CD8-positive, alpha-beta memory T cell (primary cell): Measurements from ENCODE around the gene TEX54. TPM values are rescaled to one million over a fixed set of nuclear protein-coding genes. Genes with fewer than 3 reads are reported as not detected.

Source experiments
- CTCF ChIA-PET: fragments of 350-600 bp; sonication (Branson Sonifier 250); formaldehyde crosslinking; loops from one replicate; lab custom pipeline; 2021; ENCODE audit warnings: antibody characterized with exemption; lab: Charles Lee
- POLR2A ChIA-PET: fragments of 350-600 bp; sonication (Branson Sonifier 250); formaldehyde crosslinking; loops from one replicate; lab custom pipeline; 2021; ENCODE audit warnings: antibody characterized with exemption; lab: Charles Lee
- DNase-seq, 5 donors: peaks; one replicate each; pipeline versions ENCODE4 v3.0.0 to v3.0.0-alpha.2; 2020 to 2022; ENCODE audit warnings: mixed read lengths in 1 of 5
- H3K27ac ChIP-seq: one replicate; pipeline ENCODE4 v1.7.0; 2013; ENCODE audit warnings: low read depth, mild to moderate bottlenecking, low read length, moderate library complexity
- H3K27me3 ChIP-seq: 2 replicates; pipeline ENCODE4 v1.7.0; 2013; ENCODE audit warnings: low read length, mild to moderate bottlenecking; ENCODE audit not compliant: insufficient read depth, poor library complexity, severe bottlenecking
- H3K36me3 ChIP-seq: 2 replicates; pipeline ENCODE4 v1.7.0; 2013; ENCODE audit warnings: mild to moderate bottlenecking, low read length, moderate library complexity; ENCODE audit not compliant: insufficient read depth
- H3K4me1 ChIP-seq: 2 replicates; pipeline ENCODE4 v1.7.0; 2013; ENCODE audit warnings: mild to moderate bottlenecking, low read length, moderate library complexity; ENCODE audit not compliant: insufficient read depth
- H3K4me3 ChIP-seq: 2 replicates; pipeline ENCODE4 v1.7.0; 2013; ENCODE audit warnings: mild to moderate bottlenecking, low read length
- H3K9me3 ChIP-seq: 2 replicates; pipeline ENCODE4 v1.7.0; 2013; ENCODE audit warnings: mild to moderate bottlenecking, low read length
- H3K27ac Mint-ChIP-seq, 8 donors: one replicate each; pipeline ENCODE4 v1.8.0; 2020 to 2021; ENCODE audit warnings: mixed read lengths in 8 of 8, mild to moderate bottlenecking in 6 of 8, inconsistent platforms in 3 of 8, moderate library complexity in 3 of 8
- H3K27me3 Mint-ChIP-seq, 2 donors: one replicate each; pipeline ENCODE4 v1.8.0; 2020 to 2021; ENCODE audit warnings: mixed read lengths in 2 of 2, mild to moderate bottlenecking in 1 of 2, moderate library complexity in 1 of 2
- H3K36me3 Mint-ChIP-seq, 3 donors: one replicate each; pipeline ENCODE4 v1.8.0; 2020 to 2021; ENCODE audit warnings: mixed read lengths in 3 of 3, inconsistent platforms in 1 of 3, mild to moderate bottlenecking in 1 of 3
- H3K4me1 Mint-ChIP-seq, 3 donors: one replicate each; pipeline ENCODE4 v1.8.0; 2020 to 2021; ENCODE audit warnings: mixed read lengths in 3 of 3, inconsistent platforms in 1 of 3, mild to moderate bottlenecking in 1 of 3
- H3K4me3 Mint-ChIP-seq, 7 donors: one replicate each; pipeline ENCODE4 v1.8.0; 2020 to 2021; ENCODE audit warnings: mixed read lengths in 7 of 7, mild to moderate bottlenecking in 6 of 7, moderate library complexity in 4 of 7, inconsistent platforms in 2 of 7
- H3K9me3 Mint-ChIP-seq, 5 donors: one replicate each; pipeline ENCODE4 v1.8.0; 2020 to 2022; ENCODE audit warnings: mixed read lengths in 5 of 5, mild to moderate bottlenecking in 3 of 5, moderate library complexity in 2 of 5, inconsistent platforms in 1 of 5
- polyA plus RNA-seq: library from polyadenylated mRNA; unstranded; fragments of 300-500 nt; fragmentation: Illumina TruSeq; gene quantifications from one replicate; pipeline ENCODE4 v1.2.3, GENCODE V29; 2021
- total RNA-seq, 2 experiments: library from RNA; stranded (reverse); gene quantifications; one replicate each; pipeline ENCODE4 v1.2.3, GENCODE V29; 2021

The TEX54 gene
- total and polyA plus RNA-seq, 3 experiments from 2014 or later = 0.50 to 0.66 TPM; not detected in 1

GRCh38 chr11:62794201-62794775, 38.4 kb downstream of the TEX54 start:
- Histone ChIP-seq H3K4me3 (no peak overlapping the region), H3K27me3 (no peaks in the 10 kb centered on the region), H3K36me3 (peaks cover 67% of the 10 kb centered on the region), H3K9me3 (no peaks in the 10 kb centered on the region), H3K4me1 (peaks cover 21% of the 10 kb centered on the region), H3K27ac (no peak overlapping the region)
- Mint-ChIP-seq H3K27ac (peak overlapping the region in 6 of 8 donors; percentile 18 to 76 (median 49)), H3K27me3 (no peaks in the 10 kb centered on the region), H3K9me3 (no peaks in the 10 kb centered on the region), H3K4me3 (peak overlapping the region in 2 of 7 donors; percentile 5 to 41), H3K36me3 (peaks cover 4 to 87% (median 19%) of the 10 kb centered on the region in 3 donors), H3K4me1 (peaks cover 24 to 40% (median 38%) of the 10 kb centered on the region in 3 donors)
- DNase-seq = no peak
- CTCF ChIA-PET = interaction anchor here (1.0 to 1.3 kb wide), 2 partner anchors 43 to 47 kb away, joined by 3 read pairs; no protein-coding TSS in a partner anchor
- POLR2A ChIA-PET = interaction anchor here (0.6 to 1.2 kb wide), 7 partner anchors 16 to 165 kb away, joined by 3 to 7 read pairs (median 3); partner anchors contain the start of genes SLC3A2 and ZBTB3

GRCh38 chr11:62792202-62792575, 40.5 kb downstream of the TEX54 start:
- POLR2A ChIA-PET = interaction anchor here (0.5 to 3.7 kb wide), 6 partner anchors 39 to 89 kb away, joined by 3 to 17 read pairs (median 3); partner anchors contain the start of genes SLC3A2, STX5 and WDR74
- Histone ChIP-seq H3K9me3 (no peaks in the 10 kb centered on the region), H3K4me1 (peaks cover 30% of the 10 kb centered on the region), H3K36me3 (peaks cover 51% of the 10 kb centered on the region), H3K4me3 (peak overlapping the region; percentile 79), H3K27ac (peak overlapping the region; percentile 84), H3K27me3 (no peaks in the 10 kb centered on the region)
- H3K9me3 Mint-ChIP-seq = no peaks in the 10 kb centered on the region
- H3K4me3 Mint-ChIP-seq = peak overlapping the region; percentile 85 to 97 (median 90)
- DNase-seq = peak in 1 of 5 donors; percentile 27
- peak overlapping the region; percentile 67 to 100 (median 96) for H3K27ac Mint-ChIP-seq
- H3K27me3 Mint-ChIP-seq = no peaks in the 10 kb centered on the region
- H3K4me1 Mint-ChIP-seq = peaks cover 36 to 56% (median 56%) of the 10 kb centered on the region in 3 donors
- H3K36me3 Mint-ChIP-seq = peaks cover 0 to 82% (median 14%) of the 10 kb centered on the region in 3 donors
- CTCF ChIA-PET = interaction anchor here (0.7 to 0.9 kb wide), 2 partner anchors 35 to 201 kb away, joined by 3 read pairs; partner anchors contain the start of gene TUT1

- H3K27ac ChIP-seq = peak within 1 kb of the TSS; percentile 84
- no peaks in the 10 kb centered on the region for H3K27me3 Mint-ChIP-seq
- H3K4me3 Mint-ChIP-seq = peak within 1 kb of the TSS; percentile 85 to 97 (median 90)
- peak; percentile 83 to 90 (median 88) for DNase-seq
- peaks cover 47% of the 10 kb centered on the region for H3K36me3 ChIP-seq
- ChIA-PET POLR2A (interaction anchor here (0.5 to 3.7 kb wide), 5 partner anchors 40 to 71 kb away, joined by 3 to 17 read pairs (median 4); partner anchors contain the start of gene STX5), CTCF (interaction anchor here (1.0 to 1.1 kb wide), 2 partner anchors 70 to 72 kb away, joined by 3 read pairs; no protein-coding TSS in a partner anchor)
- H3K27ac Mint-ChIP-seq = peak within 1 kb of the TSS; percentile 72 to 100 (median 96)
- peaks cover 37 to 57% (median 56%) of the 10 kb centered on the region in 3 donors for H3K4me1 Mint-ChIP-seq
- H3K9me3 ChIP-seq = no peaks in the 10 kb centered on the region
- peak within 1 kb of the TSS; percentile 79 for H3K4me3 ChIP-seq
- H3K9me3 Mint-ChIP-seq = no peaks in the 10 kb centered on the region
- H3K4me1 ChIP-seq = peaks cover 30% of the 10 kb centered on the region
- no peaks in the 10 kb centered on the region for H3K27me3 ChIP-seq
- peaks cover 0 to 79% (median 14%) of the 10 kb centered on the region in 3 donors for H3K36me3 Mint-ChIP-seq
Observed at GRCh38 chr11:62791501-62792201, 41.0 kb downstream of the TEX54 start, which contains the start of gene TMEM223. TSS of gene TMEM223 (minus strand) at chr11:62792006. CDS start at chr11:62791994, 12 bp downstream.

- H3K4me3 Mint-ChIP-seq = peak overlapping the region; percentile 94 to 97 (median 95)
- CTCF ChIA-PET = interaction anchor here (1.1 to 2.5 kb wide), 4 partner anchors 66 to 92 kb away, joined by 3 to 11 read pairs (median 4); partner anchors contain the start of gene SLC3A2
- peak overlapping the region; percentile 22 to 100 (median 96) for H3K27ac Mint-ChIP-seq
- Histone ChIP-seq H3K4me3 (no peak overlapping the region), H3K36me3 (peaks cover 27% of the 10 kb centered on the region), H3K27me3 (no peaks in the 10 kb centered on the region), H3K27ac (no peak overlapping the region), H3K9me3 (no peaks in the 10 kb centered on the region), H3K4me1 (peaks cover 36% of the 10 kb centered on the region)
- H3K9me3 Mint-ChIP-seq = no peaks in the 10 kb centered on the region
- peaks cover 0 to 63% (median 7%) of the 10 kb centered on the region in 3 donors for H3K36me3 Mint-ChIP-seq
- no peak for DNase-seq
- H3K27me3 Mint-ChIP-seq = no peaks in the 10 kb centered on the region
- peaks cover 46 to 66% (median 62%) of the 10 kb centered on the region in 3 donors for H3K4me1 Mint-ChIP-seq
- POLR2A ChIA-PET = interaction anchor here (0.5 to 5.9 kb wide), 7 partner anchors 8 to 124 kb away, joined by 3 to 88 read pairs (median 4); partner anchors contain the start of genes C11orf98, CSKMT, HNRNPUL2 and SLC3A2
Observed at GRCh38 chr11:62789576-62789975, 43.1 kb downstream of the TEX54 start.

- Histone ChIP-seq H3K27ac (no peak overlapping the region), H3K4me1 (peaks cover 36% of the 10 kb centered on the region), H3K27me3 (no peaks in the 10 kb centered on the region), H3K9me3 (no peaks in the 10 kb centered on the region), H3K36me3 (peaks cover 21% of the 10 kb centered on the region), H3K4me3 (no peak overlapping the region)
- peak overlapping the region; percentile 77 to 100 (median 96) for H3K27ac Mint-ChIP-seq
- CTCF ChIA-PET = interaction anchor here (1.1 to 2.5 kb wide), 3 partner anchors 72 to 93 kb away, joined by 3 to 11 read pairs (median 3); partner anchors contain the start of gene SLC3A2
- no peak for DNase-seq
- H3K4me1 Mint-ChIP-seq = peaks cover 46 to 62% (median 57%) of the 10 kb centered on the region in 3 donors
- POLR2A ChIA-PET = interaction anchor here (0.6 to 5.9 kb wide), 7 partner anchors 19 to 124 kb away, joined by 3 to 88 read pairs (median 7); partner anchors contain the start of genes C11orf98, CSKMT, HNRNPUL2 and SLC3A2
- peaks cover 0 to 57% (median 3%) of the 10 kb centered on the region in 3 donors for H3K36me3 Mint-ChIP-seq
- H3K9me3 Mint-ChIP-seq = no peaks in the 10 kb centered on the region
- H3K4me3 Mint-ChIP-seq = peak overlapping the region; percentile 94 to 97 (median 95)
- H3K27me3 Mint-ChIP-seq = no peaks in the 10 kb centered on the region
Observed at GRCh38 chr11:62788991-62789390, 43.6 kb downstream of the TEX54 start.

- DNase-seq = peak; percentile 97 to 99 (median 97)
- Mint-ChIP-seq H3K36me3 (peaks cover 0 to 55% (median 7%) of the 10 kb centered on the region in 3 donors), H3K9me3 (no peaks in the 10 kb centered on the region), H3K4me1 (peaks cover 41 to 55% (median 51%) of the 10 kb centered on the region in 3 donors), H3K4me3 (peak within 1 kb of the TSS; percentile 94 to 97 (median 95)), H3K27ac (peak within 1 kb of the TSS; percentile 95 to 100 (median 96)), H3K27me3 (no peaks in the 10 kb centered on the region)
- H3K4me3 ChIP-seq = peak within 1 kb of the TSS; percentile 98
- peaks cover 10% of the 10 kb centered on the region for H3K36me3 ChIP-seq
- CTCF ChIA-PET = interaction anchor here (0.6 to 4.9 kb wide), 44 partner anchors 8 to 392 kb away, joined by 3 to 74 read pairs (median 6); partner anchors contain the start of genes BSCL2, GNG3, HNRNPUL2 and NXF1
- POLR2A ChIA-PET = interaction anchor here (0.6 to 5.9 kb wide), 24 partner anchors 9 to 213 kb away, joined by 3 to 88 read pairs (median 6); partner anchors contain the start of genes B3GAT3, EEF1G, HNRNPUL2 and MTA2
- H3K4me1 ChIP-seq = peaks cover 30% of the 10 kb centered on the region
- no peaks in the 10 kb centered on the region for H3K9me3 ChIP-seq
- H3K27me3 ChIP-seq = no peaks in the 10 kb centered on the region
- H3K27ac ChIP-seq = peak within 1 kb of the TSS; percentile 96
Observed at GRCh38 chr11:62787005-62787759, 45.5 kb downstream of the TEX54 start, which contains the start of gene TMEM179B. TSS of gene TMEM179B (plus strand) at chr11:62787402. CDS start at chr11:62787432, 30 bp downstream.
